Gastroesophageal sphincter (tissue), 4 donors: Measurements from ENCODE around the gene KTN1. TPM values are rescaled to one million over a fixed set of nuclear protein-coding genes. Genes with fewer than 3 reads are reported as not detected.

Source experiments
- ATAC-seq: fragments of 150-250 bp; one replicate; pipeline ENCODE4 v1.9.1; 2016; ENCODE audit warnings: mild to moderate bottlenecking, moderate library complexity
- H3K27ac ChIP-seq, 4 donors: fragments of 200-600 bp; sonication (generic) in 3 of 4; 1 replicate in 3 of 4; 2 replicates in 1 of 4; pipeline ENCODE4 v1.5.1; 2016 to 2019
- H3K27me3 ChIP-seq: fragments of 200-600 bp; sonication (generic); one replicate; pipeline ENCODE4 v1.5.1; 2019
- H3K36me3 ChIP-seq, 2 donors: fragments of 200-600 bp; sonication (generic); one replicate each; pipeline ENCODE4 v1.5.1; 2019; ENCODE audit warnings: control low read depth in 1 of 2
- H3K4me1 ChIP-seq, 3 donors: fragments of 200-600 bp; sonication (generic); 1 replicate in 2 of 3; 2 replicates in 1 of 3; pipeline ENCODE4 v1.5.1; 2016 to 2019; ENCODE audit warnings: control low read depth in 2 of 3
- H3K4me3 ChIP-seq, 2 donors: fragments of 200-600 bp; sonication (generic); one replicate each; pipeline ENCODE4 v1.5.1; 2019; ENCODE audit warnings: mild to moderate bottlenecking in 1 of 2, moderate library complexity in 1 of 2
- H3K9me3 ChIP-seq, 3 donors: fragments of 200-600 bp; sonication (generic); one replicate each; pipeline ENCODE4 v1.5.1; 2017 to 2019; ENCODE audit warnings: control low read depth in 2 of 3
- EP300 ChIP-seq: sonication (generic); formaldehyde crosslinking; IDR thresholded peaks from one replicate; pipeline ENCODE4 v1.6.1; 2017; ENCODE audit warnings: antibody characterized with exemption, mild to moderate bottlenecking
- POLR2A ChIP-seq, 2 donors: fragments of 450-650 bp; IDR thresholded peaks; one replicate each; pipeline ENCODE4 v1.6.1; 2017; ENCODE audit warnings: antibody characterized with exemption in 2 of 2, mild to moderate bottlenecking in 2 of 2, moderate library complexity in 1 of 2
- POLR2AphosphoS5 ChIP-seq: sonication (generic); formaldehyde crosslinking; IDR thresholded peaks from one replicate; pipeline ENCODE4 v1.6.1; 2017; ENCODE audit warnings: antibody characterized with exemption
- WGBS, 2 donors: methylation state at CpG; one replicate each; pipeline ENCODE4 v1.1.5; 2018; ENCODE audit warnings: low coverage in 1 of 2; 5-methylcytosine and 5-hydroxymethylcytosine counted together
- total RNA-seq, 4 donors: library from RNA; depleted of rRNA; stranded (reverse); fragments of >200 nt; gene quantifications; one replicate each; pipeline ENCODE4 v1.1.0, GENCODE V29; 2016
- TF ChIP-seq, protein P1 (sequence below), 4 experiments: fragments of 200-600 bp in 2 of 4; fragments of 450-650 bp in 2 of 4; sonication (generic) in 1 of 4; IDR thresholded peaks; one replicate each; pipeline ENCODE4 v1.5.1; 2017 to 2019; ENCODE audit warnings: antibody characterized with exemption in 4 of 4, mild to moderate bottlenecking in 2 of 4, moderate library complexity in 2 of 4

Gene KTN1
- total RNA-seq, 4 donors from 2014 or later = 144 to 204 (median 171) TPM

DNA sequence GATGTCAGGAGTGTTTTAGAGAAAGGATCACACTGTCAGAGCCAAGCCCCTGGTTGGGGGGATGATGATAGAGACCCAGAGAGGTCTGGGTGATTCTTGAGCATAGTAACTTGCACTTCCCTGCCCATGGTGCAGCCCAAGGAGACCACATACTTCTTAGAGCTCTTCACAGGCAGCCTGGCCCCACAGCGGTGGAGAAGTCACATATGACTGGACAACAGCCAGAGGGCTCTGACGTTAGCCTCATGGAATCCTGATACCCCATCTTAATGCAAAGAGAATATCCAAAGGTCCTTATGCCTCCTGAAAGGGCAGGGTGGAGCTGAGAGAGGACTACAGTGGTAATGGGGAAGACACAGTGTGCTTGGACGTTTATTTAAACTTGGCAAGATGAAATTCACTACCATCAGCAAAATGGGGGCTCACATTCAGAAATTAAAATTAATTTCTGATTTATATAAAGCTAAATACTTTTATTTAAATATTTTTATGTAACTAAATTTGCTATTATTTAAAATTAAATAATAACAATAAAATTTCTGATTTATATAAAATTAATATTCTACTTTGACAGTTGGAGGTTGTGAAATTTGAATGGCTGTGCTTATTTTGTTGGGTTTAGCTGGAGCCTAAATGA, 131.3 kb downstream of the KTN1 start:
- TF ChIP-seq POLR2AphosphoS5 (no peak), EP300 (no peak), POLR2A (IDR thresholded peaks at IDR 0.05) (no peak)
- TF ChIP-seq, protein P1, sequence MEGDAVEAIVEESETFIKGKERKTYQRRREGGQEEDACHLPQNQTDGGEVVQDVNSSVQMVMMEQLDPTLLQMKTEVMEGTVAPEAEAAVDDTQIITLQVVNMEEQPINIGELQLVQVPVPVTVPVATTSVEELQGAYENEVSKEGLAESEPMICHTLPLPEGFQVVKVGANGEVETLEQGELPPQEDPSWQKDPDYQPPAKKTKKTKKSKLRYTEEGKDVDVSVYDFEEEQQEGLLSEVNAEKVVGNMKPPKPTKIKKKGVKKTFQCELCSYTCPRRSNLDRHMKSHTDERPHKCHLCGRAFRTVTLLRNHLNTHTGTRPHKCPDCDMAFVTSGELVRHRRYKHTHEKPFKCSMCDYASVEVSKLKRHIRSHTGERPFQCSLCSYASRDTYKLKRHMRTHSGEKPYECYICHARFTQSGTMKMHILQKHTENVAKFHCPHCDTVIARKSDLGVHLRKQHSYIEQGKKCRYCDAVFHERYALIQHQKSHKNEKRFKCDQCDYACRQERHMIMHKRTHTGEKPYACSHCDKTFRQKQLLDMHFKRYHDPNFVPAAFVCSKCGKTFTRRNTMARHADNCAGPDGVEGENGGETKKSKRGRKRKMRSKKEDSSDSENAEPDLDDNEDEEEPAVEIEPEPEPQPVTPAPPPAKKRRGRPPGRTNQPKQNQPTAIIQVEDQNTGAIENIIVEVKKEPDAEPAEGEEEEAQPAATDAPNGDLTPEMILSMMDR (IDR thresholded peaks at IDR 0.05) = no peak
- Histone ChIP-seq H3K27me3 (no peaks in the 10 kb centered on the region), H3K4me3 (no peak overlapping the region), H3K9me3 (no peaks in the 10 kb centered on the region), H3K4me1 (peaks cover 0 to 10% (median 0%) of the 10 kb centered on the region in 3 donors), H3K36me3 (no peaks in the 10 kb centered on the region), H3K27ac (peak overlapping the region in 1 of 4 donors; percentile 3)
- no peak for ATAC-seq
- 48 to 53% methylated on average over 2 to 3 of the region's 3 CpGs for WGBS, 2 donors

- no peaks in the 10 kb centered on the region for H3K9me3 ChIP-seq
- H3K36me3 ChIP-seq = no peaks in the 10 kb centered on the region
- 83 to 84% methylated on average over 2 to 5 of the region's 5 CpGs for WGBS, 2 donors
- no peaks in the 10 kb centered on the region for H3K27me3 ChIP-seq
- TF ChIP-seq POLR2A (IDR thresholded peaks at IDR 0.05) (no peak), POLR2AphosphoS5 (no peak), EP300 (no peak)
- TF ChIP-seq, protein P1 (IDR thresholded peaks at IDR 0.05) = no peak
- ATAC-seq = no peak
- no peak overlapping the region for H3K4me3 ChIP-seq
- no peak overlapping the region for H3K27ac ChIP-seq
- H3K4me1 ChIP-seq = peaks cover 0 to 10% (median 0%) of the 10 kb centered on the region in 3 donors
Measured at GRCh38 chr14:55712491-55712890, 132.5 kb downstream of the KTN1 start.

DNA sequence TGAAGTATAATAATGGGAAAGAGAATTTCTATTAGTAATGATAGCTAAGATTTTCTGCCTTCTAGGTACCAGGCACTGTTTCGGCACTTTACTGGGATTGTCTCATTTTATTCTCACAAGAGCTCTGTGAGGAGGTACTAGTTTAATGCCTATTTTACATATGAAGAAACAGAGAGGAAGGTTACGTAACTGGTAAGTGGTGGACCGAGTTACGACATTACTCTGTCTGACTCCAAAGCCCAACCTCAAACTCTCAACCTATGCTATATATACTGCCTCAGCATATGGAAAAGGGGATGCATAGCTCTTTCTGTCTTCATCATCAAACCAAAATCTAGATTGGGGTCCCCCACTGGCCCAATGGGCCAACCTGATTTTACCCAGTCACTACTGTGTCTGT, 133.5 kb downstream of the KTN1 start:
- Histone ChIP-seq H3K27me3 (no peaks in the 10 kb centered on the region), H3K4me1 (peaks cover 0 to 10% (median 0%) of the 10 kb centered on the region in 3 donors), H3K4me3 (no peak overlapping the region), H3K9me3 (no peaks in the 10 kb centered on the region), H3K36me3 (no peaks in the 10 kb centered on the region), H3K27ac (no peak overlapping the region)
- TF ChIP-seq, protein P1 (IDR thresholded peaks at IDR 0.05) = no peak
- TF ChIP-seq POLR2AphosphoS5 (no peak), POLR2A (IDR thresholded peaks at IDR 0.05) (no peak), EP300 (no peak)
- WGBS, 2 donors = 91 to 98% methylated on average over 4 of the region's 4 CpGs
- no peak for ATAC-seq

- no peak overlapping the region for H3K4me3 ChIP-seq
- peak overlapping the region in 1 of 4 donors; percentile 47 for H3K27ac ChIP-seq
- peak; percentile 92 for ATAC-seq
- peaks cover 0 to 4% (median 0%) of the 10 kb centered on the region in 3 donors for H3K4me1 ChIP-seq
- no peaks in the 10 kb centered on the region for H3K27me3 ChIP-seq
- 54 to 67% methylated on average over 3 of the region's 5 CpGs for WGBS, 2 donors
- TF ChIP-seq, protein P1 (IDR thresholded peaks at IDR 0.05) = no peak
- TF ChIP-seq EP300 (no peak), POLR2A (IDR thresholded peaks at IDR 0.05) (no peak), POLR2AphosphoS5 (no peak)
- no peaks in the 10 kb centered on the region for H3K36me3 ChIP-seq
- H3K9me3 ChIP-seq = no peaks in the 10 kb centered on the region
Measured at GRCh38 chr14:55715889-55716288, 135.9 kb downstream of the KTN1 start.

- no peak overlapping the region for H3K27ac ChIP-seq
- no peaks in the 10 kb centered on the region for H3K27me3 ChIP-seq
- 98 to 100% methylated on average over 3 to 4 of the region's 4 CpGs for WGBS, 2 donors
- no peak for ATAC-seq
- H3K9me3 ChIP-seq = no peaks in the 10 kb centered on the region
- TF ChIP-seq EP300 (no peak), POLR2A (IDR thresholded peaks at IDR 0.05) (no peak), POLR2AphosphoS5 (no peak)
- TF ChIP-seq, protein P1 (IDR thresholded peaks at IDR 0.05) = no peak
- H3K4me1 ChIP-seq = no peaks in the 10 kb centered on the region
- no peaks in the 10 kb centered on the region for H3K36me3 ChIP-seq
- H3K4me3 ChIP-seq = no peak overlapping the region
Measured at GRCh38 chr14:55717621-55718020, 137.6 kb downstream of the KTN1 start.
